ENCODE results near the gene SUCO.

- TF ChIP-seq, protein P1, sequence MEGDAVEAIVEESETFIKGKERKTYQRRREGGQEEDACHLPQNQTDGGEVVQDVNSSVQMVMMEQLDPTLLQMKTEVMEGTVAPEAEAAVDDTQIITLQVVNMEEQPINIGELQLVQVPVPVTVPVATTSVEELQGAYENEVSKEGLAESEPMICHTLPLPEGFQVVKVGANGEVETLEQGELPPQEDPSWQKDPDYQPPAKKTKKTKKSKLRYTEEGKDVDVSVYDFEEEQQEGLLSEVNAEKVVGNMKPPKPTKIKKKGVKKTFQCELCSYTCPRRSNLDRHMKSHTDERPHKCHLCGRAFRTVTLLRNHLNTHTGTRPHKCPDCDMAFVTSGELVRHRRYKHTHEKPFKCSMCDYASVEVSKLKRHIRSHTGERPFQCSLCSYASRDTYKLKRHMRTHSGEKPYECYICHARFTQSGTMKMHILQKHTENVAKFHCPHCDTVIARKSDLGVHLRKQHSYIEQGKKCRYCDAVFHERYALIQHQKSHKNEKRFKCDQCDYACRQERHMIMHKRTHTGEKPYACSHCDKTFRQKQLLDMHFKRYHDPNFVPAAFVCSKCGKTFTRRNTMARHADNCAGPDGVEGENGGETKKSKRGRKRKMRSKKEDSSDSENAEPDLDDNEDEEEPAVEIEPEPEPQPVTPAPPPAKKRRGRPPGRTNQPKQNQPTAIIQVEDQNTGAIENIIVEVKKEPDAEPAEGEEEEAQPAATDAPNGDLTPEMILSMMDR (IDR thresholded peaks at IDR 0.05), result no peak
- no peak for TF ChIP-seq POLR2A (IDR thresholded peaks at IDR 0.05)
Measured at GRCh38 chr1:172581779-172582178, 48.8 kb downstream of the SUCO start.

Data from lower leg skin (tissue), 3 donors.